Heart right ventricle (tissue), 16 donors: ENCODE results near the gene TOPAZ1. TPM values are rescaled to one million over a fixed set of nuclear protein-coding genes. Genes with fewer than 3 reads are reported as not detected.

Experiments used
- ATAC-seq, 8 donors: fragments of 200-7000 bp; cut with Tn5 transposase; one replicate each; pipeline ENCODE4 v1.9.1; 2020; ENCODE audit warnings: mild to moderate bottlenecking in 8 of 8, moderate library complexity in 8 of 8, moderate number of reproducible peaks in 1 of 8
- DNase-seq, 2 donors: peaks; one replicate each; pipeline ENCODE4 v3.0.0-alpha.2; 2020
- H3K27ac ChIP-seq, 10 donors: fragments of 200-600 bp; sonication (generic) in 2 of 10; one replicate each; pipeline versions ENCODE4 v1.5.0 to v1.8.0; 2020 to 2022; ENCODE audit warnings: mild to moderate bottlenecking in 3 of 10
- H3K27me3 ChIP-seq, 7 donors: fragments of 200-600 bp; one replicate each; pipeline ENCODE4 v1.8.0; 2021 to 2022; ENCODE audit warnings: mild to moderate bottlenecking in 2 of 7
- H3K36me3 ChIP-seq, 9 donors: fragments of 200-600 bp; sonication (generic) in 1 of 9; one replicate each; pipeline versions ENCODE4 v1.5.0 to v1.8.0; 2020 to 2022; ENCODE audit warnings: mild to moderate bottlenecking in 2 of 9
- H3K4me1 ChIP-seq, 9 donors: fragments of 200-600 bp; sonication (generic) in 1 of 9; one replicate each; pipeline versions ENCODE4 v1.5.0 to v1.8.0; 2020 to 2022; ENCODE audit warnings: mild to moderate bottlenecking in 4 of 9
- H3K4me3 ChIP-seq, 10 donors: fragments of 200-600 bp; sonication (generic) in 2 of 10; one replicate each; pipeline versions ENCODE4 v1.5.0 to v1.8.0; 2020 to 2022; ENCODE audit warnings: mild to moderate bottlenecking in 7 of 10, moderate library complexity in 2 of 10
- H3K9me3 ChIP-seq, 11 donors: fragments of 200-600 bp in 10 of 11; sonication (generic) in 2 of 11; one replicate each; pipeline versions ENCODE4 v1.5.0 to v1.8.0; 2013 to 2022; ENCODE audit warnings: mild to moderate bottlenecking in 2 of 11, control low read depth in 1 of 11, moderate library complexity in 1 of 11
- CTCF ChIP-seq, 9 donors: fragments of 200-600 bp; sonication (generic) in 2 of 9; IDR thresholded peaks; one replicate each; pipeline versions ENCODE4 v1.5.0 to v1.8.0; 2021 to 2022; ENCODE audit warnings: antibody characterized with exemption in 9 of 9, mild to moderate bottlenecking in 5 of 9, moderate library complexity in 1 of 9
- WGBS, 2 donors: extraction: QIAGEN DNeasy Blood & Tissue Kit; methylation state at CpG; one replicate each; pipeline ENCODE4 v1.1.7; 2013; ENCODE audit warnings: inconsistent platforms in 1 of 2; 5-methylcytosine and 5-hydroxymethylcytosine counted together
- intact Hi-C, 10 donors: fragments of 100-400 bp; cut with DNase I; formaldehyde crosslinking; loops; one replicate each; pipeline versions ENCODE4 v1.11.1 to v1.14.2; 2022
- polyA plus RNA-seq, 2 donors: library from polyadenylated mRNA; stranded (reverse); fragments of 200-250 nt; gene quantifications; one replicate each; pipeline ENCODE4 v1.2.3, GENCODE V29; 2013
- total RNA-seq, 10 donors: library from RNA; stranded (reverse); fragmentation: NEBNext Ultra II Directional in 3 of 10; extraction: Animal tissue kit (Norgen Biotek cat#: 25700) in 3 of 10; gene quantifications; one replicate each; pipeline versions ENCODE4 v1.2.1 to v1.2.4, GENCODE V29; 2021 to 2023
- donor health status: Arrhythmogenic right ventricular cardiomyopathy.
- donor health status: ischemic (EF 13 %, LVEDD 7.1; RV severe dilation, severe dysfunction).
- donor health status: healthy with polysubstance abuse.
- donor health status: DM: no; HTN: yes; CAD: no.
- donor health status: DM: no; HTN: no; CAD: no.
- donor health status: ischemic (EF 25% LVEDD 6.9; RV normal size, moderate dysfunction).
- donor health status: ischemic (EF 25% LVEDD 5.7; RV mildly dilated, moderate dysfunction).
- donor health status: healthy.
- donor health status: DM: yes; HTN: yes; CAD: no.
- donor health status: Ischemic cardiomyopathy.
- donor health status: ischemic (EF 35%, LVEDD 5.7; RV mildly dilated, moderate dysfunction).
- donor health status: nonischemic (EF 11% LVEDD 7.7; RV severe dilation, severe dysfunction).
- donor health status: DM: yes; HTN: yes; CAD: no.
- donor health status: PGD.
- donor health status: ischemic (EF 29% LVEDD 5.4; RV normal size, mild dysfunction).
- donor health status: nonischemic (EF 23%, LVEDD 6.1; RV moderate dilation, normal function).

The TOPAZ1 gene
- total and polyA plus RNA-seq, 12 donors, result not detected

DNA sequence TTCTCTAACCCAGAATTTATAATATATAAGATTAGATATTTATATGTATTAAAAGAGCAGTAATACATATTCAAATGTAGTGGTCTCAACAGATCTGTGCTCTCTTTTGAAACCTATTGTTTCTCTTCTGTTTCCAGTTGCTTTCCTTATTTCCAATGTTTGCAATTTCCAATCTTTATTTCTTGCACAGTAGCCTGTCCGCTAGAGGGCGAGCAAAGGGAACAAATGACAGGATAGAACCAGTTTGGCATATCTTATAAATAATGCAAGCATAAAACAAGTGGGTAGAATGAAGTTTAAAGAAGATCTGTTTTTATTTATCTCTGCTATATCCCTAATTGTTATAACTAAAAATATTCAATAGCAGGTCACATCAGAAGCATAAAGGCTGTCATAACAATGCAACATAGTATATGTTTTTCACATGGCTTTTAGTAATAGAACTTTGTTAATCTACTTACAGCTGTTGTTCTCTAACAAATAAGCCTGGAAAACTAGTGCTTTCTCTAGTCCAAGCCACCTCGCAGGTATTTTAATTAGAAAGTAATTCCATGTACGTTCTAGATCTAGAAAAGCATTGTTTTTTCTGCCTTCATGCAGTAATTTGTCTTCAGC is 81.8 kb downstream of the TOPAZ1 start:
- Histone ChIP-seq H3K4me3 (no peak overlapping the region), H3K36me3 (no peaks in the 10 kb centered on the region), H3K4me1 (no peaks in the 10 kb centered on the region), H3K9me3 (no peaks in the 10 kb centered on the region), H3K27ac (no peak overlapping the region), H3K27me3 (peaks cover 0 to 4% (median 0%) of the 10 kb centered on the region in 7 donors)
- peak; percentile 64 to 88 (median 79) for TF ChIP-seq CTCF (IDR thresholded peaks at IDR 0.05)
- WGBS, 2 donors, result 5 to 6% methylated on average over 4 of the region's 4 CpGs
- ATAC-seq (peak in 3 of 8 donors; percentile 33 to 48 (median 45)), DNase-seq (peak; percentile 21 to 69)
- intact Hi-C loops, result loop anchor here in 6 of 10 donors (2.0 to 10.0 kb wide), 8 partner anchors 151 to 601 kb away; partner anchors contain the start of gene ZNF445 (in 3 of the 6)

DNA sequence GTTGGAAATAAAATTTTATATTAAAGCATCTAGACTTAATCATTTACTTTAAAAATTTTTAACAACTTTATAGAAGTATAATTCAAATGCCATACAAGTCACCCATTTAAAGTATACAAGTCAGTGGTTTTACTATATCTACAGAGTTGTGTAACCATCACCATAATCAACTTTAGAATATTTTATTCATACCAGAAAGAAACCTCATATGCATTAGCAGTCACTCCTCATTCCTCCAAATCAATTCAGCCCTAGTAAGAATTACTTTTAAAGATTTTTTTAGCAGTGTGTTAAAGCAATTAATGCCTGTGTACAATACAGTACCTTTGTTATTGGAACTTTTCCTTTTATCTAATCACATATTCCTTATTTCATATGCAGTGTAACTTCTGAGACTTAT is 82.9 kb downstream of the TOPAZ1 start:
- Histone ChIP-seq H3K4me3 (no peak overlapping the region), H3K27ac (no peak overlapping the region), H3K9me3 (no peaks in the 10 kb centered on the region), H3K4me1 (no peaks in the 10 kb centered on the region), H3K36me3 (no peaks in the 10 kb centered on the region), H3K27me3 (peaks cover 0 to 3% (median 0%) of the 10 kb centered on the region in 7 donors)
- intact Hi-C loops, result loop anchor here in 5 of 10 donors (5.0 to 10.0 kb wide), 7 partner anchors 150 to 600 kb away; partner anchors contain the start of gene ZNF445 (in 3 of the 5)
- no peak for DNase-seq
- no peak for ATAC-seq
- no peak for TF ChIP-seq CTCF (IDR thresholded peaks at IDR 0.05)

DNA sequence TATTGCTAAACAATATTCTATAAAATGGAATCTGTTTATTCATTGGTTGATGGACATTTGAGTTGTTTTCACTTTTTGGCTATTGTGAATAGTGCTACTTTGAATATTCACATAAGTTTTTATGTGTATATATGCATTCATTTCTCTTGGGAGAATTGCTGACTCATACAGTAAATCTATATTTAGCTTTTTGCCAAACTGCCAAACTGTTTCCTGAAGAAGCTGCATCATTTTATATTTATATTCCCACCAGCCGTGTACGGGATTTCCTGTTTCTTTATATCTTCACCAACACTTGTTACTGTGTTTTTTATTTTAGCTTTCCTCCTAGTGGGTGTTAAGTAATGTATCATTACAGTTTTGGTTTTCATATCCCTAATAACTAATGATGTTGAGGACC is 84.3 kb downstream of the TOPAZ1 start:
- Histone ChIP-seq H3K4me3 (no peak overlapping the region), H3K36me3 (no peaks in the 10 kb centered on the region), H3K9me3 (no peaks in the 10 kb centered on the region), H3K4me1 (no peaks in the 10 kb centered on the region), H3K27me3 (no peaks in the 10 kb centered on the region), H3K27ac (peak overlapping the region in 3 of 10 donors; percentile 16 to 42 (median 28))
- intact Hi-C loops, result loop anchor here in 4 of 10 donors (10.0 kb wide), 4 partner anchors 149 to 599 kb away; partner anchors contain the start of gene ZNF445 (in 2 of the 4)
- peak in 2 of 8 donors; percentile 35 to 67 for ATAC-seq
- TF ChIP-seq CTCF (IDR thresholded peaks at IDR 0.05), result no peak
- WGBS, 2 donors, result 8 to 14% methylated on average over 2 of the region's 2 CpGs
- no peak for DNase-seq

GRCh38 chr3:44326515-44326914 is 84.8 kb downstream of the TOPAZ1 start:
- no peak for DNase-seq
- H3K27me3 ChIP-seq, result no peaks in the 10 kb centered on the region
- no peaks in the 10 kb centered on the region for H3K9me3 ChIP-seq
- no peaks in the 10 kb centered on the region for H3K4me1 ChIP-seq
- no peak for TF ChIP-seq CTCF (IDR thresholded peaks at IDR 0.05)
- no peaks in the 10 kb centered on the region for H3K36me3 ChIP-seq
- H3K27ac ChIP-seq, result peak overlapping the region in 3 of 10 donors; percentile 45 to 62 (median 56)
- peak in 3 of 8 donors; percentile 46 to 88 (median 52) for ATAC-seq
- WGBS, 2 donors, result 58 to 64% methylated on average over 3 of the region's 3 CpGs
- H3K4me3 ChIP-seq, result no peak overlapping the region
- intact Hi-C loops, result loop anchor here in 4 of 10 donors (10.0 kb wide), 4 partner anchors 148 to 598 kb away; partner anchors contain the start of gene ZNF445 (in 2 of the 4)
